Measurements from ENCODE around the gene ABR.

Gene ABR

DNA sequence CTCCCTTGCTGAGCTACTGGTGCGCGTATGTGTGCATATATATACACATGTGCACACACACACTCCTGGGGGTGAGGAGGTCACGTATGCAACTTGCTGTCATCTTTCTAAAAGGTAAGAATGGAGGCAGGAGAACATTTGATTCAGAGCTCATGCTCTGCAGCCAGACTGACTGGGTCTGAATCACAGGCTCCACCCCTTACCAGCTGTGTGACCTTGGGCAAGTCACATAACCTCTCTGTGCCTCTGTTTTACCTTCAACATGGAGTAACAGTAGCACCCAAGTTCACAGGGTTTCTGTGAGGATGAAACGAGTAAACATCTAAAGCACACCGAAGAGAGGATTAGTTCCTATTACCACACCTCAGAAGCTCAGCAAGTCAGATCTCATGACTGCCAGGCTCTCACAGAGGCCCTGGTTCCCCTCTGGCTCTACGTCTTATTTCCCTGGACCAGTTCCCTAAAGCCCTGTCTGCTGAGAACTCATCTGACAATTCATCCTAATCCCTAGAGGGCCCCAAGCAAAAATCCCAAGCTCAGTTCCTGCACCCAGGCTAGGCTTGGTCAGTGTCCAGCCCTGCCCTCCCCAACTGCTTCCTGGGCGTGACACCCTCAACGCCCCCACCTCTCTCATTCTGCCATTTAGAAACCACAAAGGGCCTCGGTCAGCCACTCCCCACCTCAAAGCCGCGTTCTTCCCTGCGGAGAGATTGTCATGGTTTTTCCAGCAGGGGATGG lies 28.7 kb downstream of the ABR start:
- no peak overlapping the region for H3K4me2 ChIP-seq
- H3K4me1 ChIP-seq (ENCODE audit: low read depth, poor library complexity, severe bottlenecking): no peaks in the 10 kb centered on the region
- TF ChIP-seq, protein P1, sequence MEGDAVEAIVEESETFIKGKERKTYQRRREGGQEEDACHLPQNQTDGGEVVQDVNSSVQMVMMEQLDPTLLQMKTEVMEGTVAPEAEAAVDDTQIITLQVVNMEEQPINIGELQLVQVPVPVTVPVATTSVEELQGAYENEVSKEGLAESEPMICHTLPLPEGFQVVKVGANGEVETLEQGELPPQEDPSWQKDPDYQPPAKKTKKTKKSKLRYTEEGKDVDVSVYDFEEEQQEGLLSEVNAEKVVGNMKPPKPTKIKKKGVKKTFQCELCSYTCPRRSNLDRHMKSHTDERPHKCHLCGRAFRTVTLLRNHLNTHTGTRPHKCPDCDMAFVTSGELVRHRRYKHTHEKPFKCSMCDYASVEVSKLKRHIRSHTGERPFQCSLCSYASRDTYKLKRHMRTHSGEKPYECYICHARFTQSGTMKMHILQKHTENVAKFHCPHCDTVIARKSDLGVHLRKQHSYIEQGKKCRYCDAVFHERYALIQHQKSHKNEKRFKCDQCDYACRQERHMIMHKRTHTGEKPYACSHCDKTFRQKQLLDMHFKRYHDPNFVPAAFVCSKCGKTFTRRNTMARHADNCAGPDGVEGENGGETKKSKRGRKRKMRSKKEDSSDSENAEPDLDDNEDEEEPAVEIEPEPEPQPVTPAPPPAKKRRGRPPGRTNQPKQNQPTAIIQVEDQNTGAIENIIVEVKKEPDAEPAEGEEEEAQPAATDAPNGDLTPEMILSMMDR (conservative IDR thresholded peaks at IDR 0.05; ENCODE audit: low read depth, low read length): no peak
- no peak overlapping the region for H3K9ac ChIP-seq
- no peaks in the 10 kb centered on the region for H3K79me2 ChIP-seq (ENCODE audit: insufficient read depth, low read depth)
- H3K27ac ChIP-seq: no peak overlapping the region
- no peak overlapping the region for H2AFZ ChIP-seq (ENCODE audit: low read depth)
- H3K27me3 ChIP-seq (ENCODE audit: insufficient read depth, low read depth): peaks cover 6% of the 10 kb centered on the region; the same call in 1 of the 2 replicates
- no peaks in the 10 kb centered on the region for H3K36me3 ChIP-seq (ENCODE audit: insufficient read depth)
- H4K20me1 ChIP-seq (ENCODE audit: insufficient read depth): no peaks in the 10 kb centered on the region
- H3K4me3 ChIP-seq (IDR thresholded peaks at IDR 0.05; ENCODE audit: insufficient read depth, low read depth, low read length): no peak overlapping the region

DNA sequence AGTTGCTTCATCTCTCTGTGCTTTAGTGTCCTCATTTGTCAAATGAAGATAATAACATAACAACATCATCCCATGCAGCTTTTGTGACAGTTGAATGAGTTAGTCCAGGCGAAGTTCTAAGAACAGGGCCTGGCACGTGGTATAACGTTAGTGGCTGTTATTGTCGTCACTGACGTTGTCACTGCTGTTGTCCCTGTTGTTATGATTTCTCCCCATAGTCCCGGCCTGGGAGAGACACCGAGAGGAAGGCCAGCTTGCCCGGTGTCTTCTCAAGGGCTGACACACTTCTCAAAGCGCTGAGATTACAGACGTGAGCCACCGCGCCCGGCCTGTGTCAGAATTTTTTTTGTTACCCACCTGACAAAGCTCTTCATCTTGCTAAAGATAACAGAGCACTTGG lies 29.9 kb downstream of the ABR start:
- H3K27ac ChIP-seq: no peak overlapping the region
- no peaks in the 10 kb centered on the region for H3K4me1 ChIP-seq (ENCODE audit: low read depth, poor library complexity, severe bottlenecking)
- no peak overlapping the region for H3K4me3 ChIP-seq (IDR thresholded peaks at IDR 0.05; ENCODE audit: insufficient read depth, low read depth, low read length)
- TF ChIP-seq, protein P1 (conservative IDR thresholded peaks at IDR 0.05; ENCODE audit: low read depth, low read length): no peak
- H3K9ac ChIP-seq: no peak overlapping the region
- no peaks in the 10 kb centered on the region for H3K79me2 ChIP-seq (ENCODE audit: insufficient read depth, low read depth)
- H4K20me1 ChIP-seq (ENCODE audit: insufficient read depth): no peaks in the 10 kb centered on the region
- no peak overlapping the region for H2AFZ ChIP-seq (ENCODE audit: low read depth)
- peaks cover 11% of the 10 kb centered on the region; the same call in 1 of the 2 replicates for H3K27me3 ChIP-seq (ENCODE audit: insufficient read depth, low read depth)
- no peaks in the 10 kb centered on the region for H3K36me3 ChIP-seq (ENCODE audit: insufficient read depth)
- H3K4me2 ChIP-seq: no peak overlapping the region

DNA sequence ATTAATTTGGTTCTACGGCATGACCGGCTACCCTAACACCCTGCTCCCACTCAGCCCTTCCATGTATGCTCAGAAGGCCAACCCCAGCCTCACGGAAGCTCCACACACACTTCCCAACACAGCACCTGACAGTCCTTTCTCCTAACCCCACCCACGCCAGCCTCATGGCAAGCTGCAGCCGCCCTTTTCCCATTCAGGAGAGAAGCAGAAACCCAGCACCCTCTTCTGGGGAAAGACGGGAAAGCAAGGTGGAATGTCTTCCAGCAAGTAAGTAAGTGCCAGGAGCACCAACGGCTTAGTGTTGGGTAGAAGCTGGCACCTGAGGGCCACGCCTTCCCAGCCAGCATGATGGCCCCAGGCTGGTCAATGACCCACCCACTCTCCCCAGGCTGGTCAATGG lies 32.1 kb downstream of the ABR start:
- Histone ChIP-seq H3K79me2 (ENCODE audit: insufficient read depth, low read depth) (no peaks in the 10 kb centered on the region), H3K4me2 (no peak overlapping the region)

DNA sequence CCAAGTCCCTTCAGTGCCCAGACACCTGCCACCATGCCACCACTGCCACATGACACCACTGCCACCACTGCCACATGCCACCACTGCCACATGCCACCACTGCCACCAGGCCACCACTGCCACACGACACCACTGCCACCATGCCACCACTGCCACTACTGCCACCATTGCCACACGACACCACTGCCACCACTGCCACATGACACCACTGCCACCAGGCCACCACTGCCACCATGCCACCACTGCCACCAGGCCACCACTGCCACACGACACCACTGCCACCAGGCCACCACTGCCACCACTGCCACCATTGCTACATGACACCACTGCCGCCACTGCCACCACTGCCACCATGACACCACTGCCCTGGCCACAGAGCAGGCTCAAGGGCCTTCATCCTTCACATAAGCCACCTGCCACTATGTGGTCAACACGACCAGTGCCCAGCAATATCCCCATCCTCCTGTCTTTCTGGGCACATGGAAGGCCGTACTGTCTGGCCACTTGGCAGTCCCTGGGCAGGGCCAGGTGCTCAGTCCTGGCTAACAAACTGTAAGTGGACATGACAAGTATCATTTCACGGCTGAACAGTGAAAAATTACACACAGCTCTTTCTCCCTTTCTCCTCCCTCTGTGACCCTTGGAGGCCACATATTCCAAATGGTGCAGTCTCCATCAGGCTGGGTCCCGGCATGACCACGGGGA lies 33.1 kb downstream of the ABR start:
- Histone ChIP-seq H3K4me3 (IDR thresholded peaks at IDR 0.05; ENCODE audit: insufficient read depth, low read depth, low read length) (no peak overlapping the region), H3K9ac (no peak overlapping the region), H3K4me2 (no peak overlapping the region), H3K79me2 (ENCODE audit: insufficient read depth, low read depth) (no peaks in the 10 kb centered on the region), H2AFZ (ENCODE audit: low read depth) (no peak overlapping the region), H3K27ac (no peak overlapping the region), H3K36me3 (ENCODE audit: insufficient read depth) (no peaks in the 10 kb centered on the region), H3K27me3 (ENCODE audit: insufficient read depth, low read depth) (peaks cover 21% of the 10 kb centered on the region), H4K20me1 (ENCODE audit: insufficient read depth) (no peaks in the 10 kb centered on the region), H3K4me1 (ENCODE audit: low read depth, poor library complexity, severe bottlenecking) (no peaks in the 10 kb centered on the region)
- TF ChIP-seq, protein P1 (conservative IDR thresholded peaks at IDR 0.05; ENCODE audit: low read depth, low read length): no peak

More for the DNA sequence above, 32.1 kb downstream of the ABR start:
- Histone ChIP-seq H3K36me3 (ENCODE audit: insufficient read depth) (no peaks in the 10 kb centered on the region), H4K20me1 (ENCODE audit: insufficient read depth) (no peaks in the 10 kb centered on the region), H3K27me3 (ENCODE audit: insufficient read depth, low read depth) (peaks cover 17% of the 10 kb centered on the region), H3K4me3 (IDR thresholded peaks at IDR 0.05; ENCODE audit: insufficient read depth, low read depth, low read length) (no peak overlapping the region), H3K4me1 (ENCODE audit: low read depth, poor library complexity, severe bottlenecking) (no peaks in the 10 kb centered on the region), H3K9ac (no peak overlapping the region), H3K27ac (no peak overlapping the region), H2AFZ (ENCODE audit: low read depth) (no peak overlapping the region)
- TF ChIP-seq, protein P1 (conservative IDR thresholded peaks at IDR 0.05; ENCODE audit: low read depth, low read length): no peak
